Measurements from ENCODE around the gene ACOX2. TPM values are rescaled to one million over a fixed set of nuclear protein-coding genes. Genes with fewer than 3 reads are reported as not detected.

Gene ACOX2
- total and polyA plus RNA-seq, 2 of the 13 experiments (the other 11 are each of a cell fraction or from before 2014, with no cell fraction given): 42.6 to 98.5 TPM

GRCh38 chr3:58535531-58536500 is 1.2 kb downstream of the ACOX2 start (continued):
- TF ChIP-seq CSRNP1 (CRISPR knock-in tag; IDR thresholded peaks at IDR 0.05): no peak
- no peak for TF ChIP-seq TRIM22 (IDR thresholded peaks at IDR 0.05)
- TF ChIP-seq BRF2 (CRISPR knock-in tag; IDR thresholded peaks at IDR 0.05): 0 out of 2 replicates have a peak, but pooled peaks have one; percentile 77
- no peak for TF ChIP-seq ZNF260 (CRISPR knock-in tag; IDR thresholded peaks at IDR 0.05; ENCODE audit: borderline replicate concordance, low read depth)
- no peak for TF ChIP-seq ZNF75D (CRISPR knock-in tag; IDR thresholded peaks at IDR 0.05; ENCODE audit: borderline replicate concordance)
- TF ChIP-seq ZBTB2 (CRISPR knock-in tag; IDR thresholded peaks at IDR 0.05; ENCODE audit: low read depth): no peak
- TF ChIP-seq ZFAT (CRISPR knock-in tag; conservative IDR thresholded peaks at IDR 0.05): no peak
- TF ChIP-seq MATR3 (CRISPR knock-in tag; IDR thresholded peaks at IDR 0.05): no peak
- peak; percentile 97 for TF ChIP-seq SOX13 (IDR thresholded peaks at IDR 0.05)
- peak in 1 of 2 experiments; percentile 97; a peak in 2 of 4 replicates for TF ChIP-seq SOX13 (CRISPR knock-in tag; conservative IDR thresholded peaks at IDR 0.05 in 1 of 2, IDR thresholded peaks at IDR 0.05 in 1 of 2)
- TF ChIP-seq HNF1A (IDR thresholded peaks at IDR 0.05; ENCODE audit: low read depth): peak; percentile 46; the same call in 1 of the 2 replicates
- TF ChIP-seq HNF1A (CRISPR knock-in tag; IDR thresholded peaks at IDR 0.05; ENCODE audit: borderline replicate concordance): peak; percentile 58; the same call in 1 of the 2 replicates
- no peak for TF ChIP-seq RBM22 (optimal IDR thresholded peaks at IDR 0.05; ENCODE audit: low read length)
- no peak for TF ChIP-seq ZBTB37 (CRISPR knock-in tag; IDR thresholded peaks at IDR 0.05)
- TF ChIP-seq IRF2 (CRISPR knock-in tag; IDR thresholded peaks at IDR 0.05): peak; percentile 66; the same call in 1 of the 2 replicates
- TF ChIP-seq ISX (CRISPR knock-in tag; conservative IDR thresholded peaks at IDR 0.05): no peak
